HG03432 (cell line): ENCODE data around the gene ZGLP1.

Experiments used
- ATAC-seq: cut with Tn5 transposase; IDR thresholded peaks from one replicate; pipeline ENCODE4 v1.9.1; 2021; ENCODE audit warnings: mild to moderate bottlenecking, moderate library complexity; ENCODE audit not compliant: unreplicated experiment

Gene ZGLP1

GRCh38 chr19:10255358-10255757, 54.3 kb downstream of the ZGLP1 start:
- ATAC-seq: no peak
